8988T (cell line): Measurements from ENCODE around the gene SLC43A2.
"Not testable (repeated sequence)": the region's sequence is repeated elsewhere in the genome, so short reads cannot be mapped to it uniquely, and the experiment has no call there.

Source experiments
- DNase-seq: peaks from one replicate; pipeline ENCODE4 v3.0.0; 2011

Gene SLC43A2

DNA sequence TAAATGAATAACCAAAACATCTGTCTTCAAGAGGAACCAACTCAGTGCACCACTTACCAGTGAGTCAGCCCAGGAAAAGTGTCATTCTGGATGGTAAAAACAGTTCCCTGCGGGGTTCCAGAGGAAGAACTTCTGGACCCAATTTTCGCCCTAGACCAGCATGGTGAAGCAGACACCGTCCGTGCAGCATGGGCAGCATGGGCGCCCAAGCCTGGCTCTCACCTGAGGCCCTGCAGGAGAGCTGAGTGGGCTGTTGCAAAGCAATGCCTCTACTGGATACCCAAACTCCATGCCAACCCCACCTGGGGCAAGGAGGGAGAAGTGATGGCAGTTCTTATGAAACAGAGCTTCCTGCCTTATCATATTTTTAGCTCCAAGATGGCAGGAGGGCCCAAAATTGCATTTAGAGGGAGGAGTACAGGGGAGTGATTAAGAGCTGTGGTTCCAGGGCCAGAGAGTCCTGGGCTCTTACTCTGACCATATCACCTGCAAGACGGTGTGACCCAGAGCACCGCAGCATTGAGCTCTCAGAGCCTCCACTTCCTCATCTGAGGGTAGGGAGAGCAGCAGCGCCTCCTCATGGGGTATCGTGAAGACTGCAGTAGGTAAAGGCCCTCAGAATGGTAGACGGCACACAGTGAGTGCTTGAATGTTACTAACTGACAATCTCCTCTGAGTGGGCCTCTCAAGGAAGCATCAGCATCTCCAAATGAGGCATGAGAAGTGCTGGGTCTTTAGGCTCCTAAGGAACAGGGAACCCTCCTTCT, 95.6 kb downstream of the SLC43A2 start:
- DNase-seq = no peak

DNA sequence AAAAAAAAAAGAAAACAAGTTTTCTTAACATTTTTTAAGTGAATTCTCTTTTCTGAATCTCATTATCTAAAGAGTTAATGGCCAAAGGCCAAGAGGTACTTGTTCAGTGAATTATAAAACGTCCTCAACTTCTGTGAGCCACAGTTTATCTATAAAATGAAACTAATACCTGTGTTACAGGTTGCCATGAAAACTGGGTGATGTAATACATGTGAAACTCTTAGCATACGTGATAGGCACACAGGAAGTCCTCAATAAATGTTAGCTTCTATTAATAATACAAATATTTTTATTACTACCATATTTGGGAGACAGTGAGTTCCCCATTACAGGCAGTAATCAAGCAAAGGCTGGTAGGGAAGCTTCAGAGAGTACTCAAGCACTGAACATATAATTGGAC, 98.8 kb downstream of the SLC43A2 start:
- DNase-seq = no peak

GRCh38 chr17:1526876-1527275, 101.8 kb downstream of the SLC43A2 start:
- not testable (repeated sequence) for DNase-seq

GRCh38 chr17:1522626-1523025, 106.0 kb downstream of the SLC43A2 start:
- DNase-seq = no peak

GRCh38 chr17:1521086-1521640, 107.5 kb downstream of the SLC43A2 start:
- no peak for DNase-seq

DNA sequence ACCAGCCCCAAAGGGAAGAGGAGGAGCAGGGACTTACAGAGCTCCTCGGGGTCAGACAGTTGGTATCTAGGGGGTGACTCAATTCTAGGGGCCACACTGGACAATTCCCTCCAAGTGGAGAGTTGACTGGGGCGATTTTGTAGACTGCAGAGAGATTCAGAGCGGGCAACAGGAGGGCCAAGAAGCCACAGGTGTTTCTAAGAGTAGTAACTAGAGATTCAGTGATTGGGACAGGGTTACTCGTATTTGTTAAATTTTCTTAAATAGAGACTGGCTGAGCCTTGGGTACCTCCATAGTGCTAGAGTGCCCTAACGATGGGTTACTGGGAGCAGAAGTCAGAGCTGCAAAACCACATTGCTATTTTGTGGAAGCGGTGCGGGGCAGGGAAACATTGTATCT, 109.0 kb downstream of the SLC43A2 start:
- no peak for DNase-seq
